ENCODE results near the gene MARCKSL1. TPM values are rescaled to one million over a fixed set of nuclear protein-coding genes. Genes with fewer than 3 reads are reported as not detected.

The MARCKSL1 gene
- total and polyA plus RNA-seq, 2 of the 13 experiments (the other 11 are each of a cell fraction or from before 2014, with no cell fraction given): 81.9 to 155 TPM

GRCh38 chr1:32351399-32352238 lies 15.6 kb upstream of the MARCKSL1 start:
- ATAC-seq (peak; percentile 80), FAIRE-seq (peak; percentile 26), DNase-seq (ENCODE audit: low spot score) (peak; percentile 89)
- H3K4me1 ChIP-seq (ENCODE audit: insufficient read depth, low read length): peaks cover 65% of the 10 kb centered on the region
- peak overlapping the region; percentile 73 to 81 (median 74) for H3K4me3 ChIP-seq (replicated peaks in 1 of 3; ENCODE audit: insufficient read depth in 1 of 3, low read depth in 2 of 3, low read length in 3 of 3)
- intact Hi-C loops (cut with micrococcal nuclease; ENCODE audit: unreplicated experiment) (loop anchor here (2.0 kb wide), 2 partner anchors 15 to 43 kb away; partner anchors contain the start of genes BSDC1 and MARCKSL1), in situ Hi-C loops (cut with HindIII; ENCODE audit: extremely low pct_ligation_motif_present, low pct_unique_long_range_greater_than_20kb) (no loop called here)
- 3% methylated on average over 17 of the region's 75 CpGs for WGBS (ENCODE audit: low lambda C conversion rate)
- H2AFZ ChIP-seq (ENCODE audit: low read length): no peak overlapping the region
- H3K27ac ChIP-seq (ENCODE audit: extremely low read length, insufficient read depth, low read length): peak overlapping the region; percentile 92
- no peaks in the 10 kb centered on the region for H3K9me3 ChIP-seq (ENCODE audit: low read length)
- CTCF ChIA-PET (ENCODE audit: low intra/inter-chr PET ratio, low total read pairs): interaction anchor here (1.5 kb wide), 1 partner anchor 16 kb away, joined by 4 read pairs; the partner anchor contains the start of gene MARCKSL1
- H3K36me3 ChIP-seq (replicated peaks in 1 of 2; ENCODE audit: control insufficient read depth in 1 of 2, insufficient read depth in 2 of 2, low read length in 2 of 2): no peaks in the 10 kb centered on the region
- H4K20me1 ChIP-seq (ENCODE audit: insufficient read depth, low read length): no peaks in the 10 kb centered on the region
- BruUV-seq (replicated peaks): TSS peak; percentile 65
- POLR2A ChIA-PET: interaction anchor here (0.6 to 10.1 kb wide), 25 partner anchors 9 to 384 kb away, joined by 3 to 222 read pairs (median 6); partner anchors contain the start of genes BSDC1, FAM229A, HDAC1 and KPNA6
- H3K79me2 ChIP-seq (ENCODE audit: insufficient read depth, low read length): no peaks in the 10 kb centered on the region
- peak overlapping the region; percentile 87 for H3K9ac ChIP-seq (ENCODE audit: insufficient read depth, low read depth, low read length)
- H3K27me3 ChIP-seq (ENCODE audit: control insufficient read depth in 1 of 2, insufficient read depth in 2 of 2, low read length in 2 of 2): no peaks in the 10 kb centered on the region
- H3K4me2 ChIP-seq (ENCODE audit: low read depth, low read length): peak overlapping the region; percentile 80
- TF ChIP-seq SP5 (CRISPR knock-in tag; IDR thresholded peaks at IDR 0.05; ENCODE audit: borderline replicate concordance, low read depth) (no peak), NCOA1 (CRISPR knock-in tag; IDR thresholded peaks at IDR 0.05) (no peak), AHR (CRISPR knock-in tag; IDR thresholded peaks at IDR 0.05) (peak; percentile 71; the same call in 1 of the 2 replicates), ZFP1 (CRISPR knock-in tag; IDR thresholded peaks at IDR 0.05) (no peak), NPAS2 (CRISPR knock-in tag; IDR thresholded peaks at IDR 0.05; ENCODE audit: borderline replicate concordance) (no peak), RORA (CRISPR knock-in tag; IDR thresholded peaks at IDR 0.05) (no peak), ATF7-NPFF (CRISPR knock-in tag; IDR thresholded peaks at IDR 0.05; ENCODE audit: low read depth) (peak; percentile 84), KLF16 (CRISPR knock-in tag; IDR thresholded peaks at IDR 0.05) (no peak), SMAD1 (CRISPR knock-in tag; IDR thresholded peaks at IDR 0.05; ENCODE audit: borderline replicate concordance, low read depth) (peak; percentile 88), RFX1 (IDR thresholded peaks at IDR 0.05) (no peak), ZHX1 (CRISPR knock-in tag; IDR thresholded peaks at IDR 0.05; ENCODE audit: low read depth) (no peak; the same call in 1 of the 2 replicates), KMT2B (CRISPR knock-in tag; IDR thresholded peaks at IDR 0.05) (no peak), ERF (CRISPR knock-in tag; IDR thresholded peaks at IDR 0.05) (no peak; the same call in 1 of the 2 replicates), ASH2L (IDR thresholded peaks at IDR 0.05; ENCODE audit: insufficient read length, low read depth, low read length) (peak; percentile 39), ZBTB42 (CRISPR knock-in tag; IDR thresholded peaks at IDR 0.05) (no peak; the same call in 1 of the 2 replicates), ZNF446 (CRISPR knock-in tag; IDR thresholded peaks at IDR 0.05) (no peak; the same call in 1 of the 2 replicates), NCOA5 (CRISPR knock-in tag; IDR thresholded peaks at IDR 0.05) (no peak), MAFG (CRISPR knock-in tag; IDR thresholded peaks at IDR 0.05) (no peak), HDAC1 (CRISPR knock-in tag; IDR thresholded peaks at IDR 0.05) (peak; percentile 45)
- TF ChIP-seq, protein P1, sequence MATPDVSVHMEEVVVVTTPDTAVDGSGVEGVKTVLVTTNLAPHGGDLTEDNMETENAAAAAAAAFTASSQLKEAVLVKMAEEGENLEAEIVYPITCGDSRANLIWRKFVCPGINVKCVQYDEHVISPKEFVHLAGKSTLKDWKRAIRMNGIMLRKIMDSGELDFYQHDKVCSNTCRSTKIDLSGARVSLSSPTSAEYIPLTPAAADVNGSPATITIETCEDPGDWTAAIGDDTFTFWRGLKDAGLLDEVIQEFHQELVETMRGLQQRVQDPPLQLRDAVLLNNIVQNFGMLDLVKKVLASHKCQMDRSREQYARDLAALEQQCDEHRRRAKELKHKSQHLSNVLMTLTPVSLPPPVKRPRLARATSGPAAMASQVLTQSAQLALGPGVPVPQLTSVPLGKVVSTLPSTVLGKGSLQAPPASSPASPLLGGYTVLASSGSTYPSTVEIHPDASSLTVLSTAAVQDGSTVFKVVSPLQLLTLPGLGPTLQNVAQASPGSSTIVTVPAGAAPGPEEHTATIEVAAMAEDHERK (CRISPR knock-in tag; IDR thresholded peaks at IDR 0.05; ENCODE audit: low read depth): 0 out of 2 replicates have a peak, but pooled peaks have one; percentile 60
- TF ChIP-seq, protein P2, sequence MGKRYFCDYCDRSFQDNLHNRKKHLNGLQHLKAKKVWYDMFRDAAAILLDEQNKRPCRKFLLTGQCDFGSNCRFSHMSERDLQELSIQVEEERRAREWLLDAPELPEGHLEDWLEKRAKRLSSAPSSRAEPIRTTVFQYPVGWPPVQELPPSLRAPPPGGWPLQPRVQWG (CRISPR knock-in tag; IDR thresholded peaks at IDR 0.05; ENCODE audit: borderline replicate concordance, low read depth): no peak

Measured in HepG2 (cell line).